HCT116 (cell line): ENCODE data around the gene LRIG1. TPM values are rescaled to one million over a fixed set of nuclear protein-coding genes. Genes with fewer than 3 reads are reported as not detected.

Source experiments
- ATAC-seq: fragments of 200-7000 bp; cut with Tn5 transposase; 2 replicates; pipeline ENCODE4 v1.9.1; 2020; ENCODE audit warnings: mild to moderate bottlenecking, moderate library complexity
- BruUV-seq: library from RNA; stranded (reverse); fragments of 400-500 nt; replicated peaks from 2 replicates; lab custom pipeline; 2021; lab: Mats Ljungman, UMichigan
- CTCF ChIA-PET: fragments of 300-600 bp; sonication (Branson Sonifier 250); formaldehyde crosslinking; loops from one replicate; lab custom pipeline; 2021; ENCODE audit warnings: antibody characterized with exemption; lab: Charles Lee
- POLR2A ChIA-PET: fragments of 300-600, 350-600 bp; sonication (Branson Sonifier 250); formaldehyde crosslinking; loops from one replicate; lab custom pipeline; 2021; ENCODE audit warnings: antibody characterized with exemption; lab: Charles Lee
- RAD21 ChIA-PET, 2 experiments: fragments of 300-600 bp; sonication (Branson Sonifier 250); formaldehyde crosslinking; loops; one replicate each; lab custom pipeline; 2023; ENCODE audit warnings: low total read pairs in 2 of 2; ENCODE audit not compliant: uncharacterized antibody in 2 of 2, unreplicated experiment in 2 of 2, low non-redundant PET in 1 of 2; lab: Charles Lee
- DNase-seq: peaks from one replicate; pipeline ENCODE4 v3.0.0-alpha.2; 2010; ENCODE audit warnings: low read depth, low spot score
- H2AFZ ChIP-seq: fragments of 200-600 bp; shearing (Covaris generic), sonication (generic); 2 replicates; pipeline ENCODE4 v1.6.1; 2017; ENCODE audit warnings: low read depth, mixed run types, mixed read lengths, antibody characterized with exemption, low read length; ENCODE audit not compliant: poor library complexity, severe bottlenecking
- H3K27ac ChIP-seq: 2 replicates; pipeline ENCODE4 v1.5.1; 2012; ENCODE audit warnings: low read depth, low read length
- H3K27me3 ChIP-seq: fragments of 200-600 bp; sonication (generic); 2 replicates; pipeline ENCODE4 v1.6.1; 2016; ENCODE audit warnings: mixed run types, low read length, mixed read lengths; ENCODE audit not compliant: insufficient read depth
- H3K36me3 ChIP-seq, 2 experiments: fragments of 200-500 bp in 1 of 2; fragments of 200-600 bp in 1 of 2; sonication (Bioruptor generic) in 1 of 2; sonication (generic) in 1 of 2; 2 replicates each; pipeline versions ENCODE4 v1.5.1 to v1.6.1; 2014 to 2016; ENCODE audit warnings: low read length in 2 of 2, inconsistent platforms in 1 of 2, mixed read lengths in 1 of 2, mixed run types in 1 of 2; ENCODE audit not compliant: insufficient read depth in 2 of 2, control insufficient read depth in 1 of 2
- H3K4me1 ChIP-seq, 2 experiments: fragments of 200-600 bp in 1 of 2; sonication (generic) in 1 of 2; 2 replicates each; pipeline versions ENCODE4 v1.5.1 to v1.6.1; 2012 to 2017; ENCODE audit warnings: low read length in 2 of 2, inconsistent platforms in 1 of 2, mild to moderate bottlenecking in 1 of 2, mixed read lengths in 1 of 2, mixed run types in 1 of 2, moderate library complexity in 1 of 2; ENCODE audit not compliant: insufficient read depth in 2 of 2, control insufficient read depth in 1 of 2
- H3K4me2 ChIP-seq: fragments of 200-600 bp; sonication (generic); 2 replicates; pipeline ENCODE4 v1.6.1; 2017; ENCODE audit warnings: mixed run types, low read length, mixed read lengths
- H3K4me3 ChIP-seq, 2 experiments: fragments of 200-600 bp in 1 of 2; sonication (generic) in 1 of 2; replicated peaks in 1 of 2; 2 replicates each; pipeline ENCODE4 v1.5.1; 2011 to 2016; ENCODE audit warnings: low read length in 2 of 2, control low read depth in 1 of 2, low read depth in 1 of 2, mild to moderate bottlenecking in 1 of 2, mixed read lengths in 1 of 2, mixed run types in 1 of 2
- H3K79me2 ChIP-seq: fragments of 200-600 bp; sonication (generic); 2 replicates; pipeline ENCODE4 v1.6.1; 2017; ENCODE audit warnings: mild to moderate bottlenecking, mixed run types, low read length, moderate library complexity, mixed read lengths; ENCODE audit not compliant: insufficient read depth
- H3K9ac ChIP-seq: fragments of 200-600 bp; sonication (generic); 2 replicates; pipeline ENCODE4 v1.6.1; 2016; ENCODE audit warnings: low read length, mixed read lengths
- H3K9me2 ChIP-seq: fragments of 200-600 bp; sonication (generic), shearing (Covaris generic); 2 replicates; pipeline ENCODE4 v1.6.1; 2017; ENCODE audit warnings: mixed run types, mild to moderate bottlenecking, moderate library complexity; ENCODE audit not compliant: insufficient read depth
- H3K9me3 ChIP-seq, 2 experiments: fragments of 200-500 bp in 1 of 2; fragments of 200-600 bp in 1 of 2; sonication (Bioruptor generic) in 1 of 2; sonication (generic) in 1 of 2; 2 replicates each; pipeline ENCODE4 v1.6.1; 2014 to 2017; ENCODE audit warnings: low read length in 2 of 2, mixed read lengths in 2 of 2, inconsistent platforms in 1 of 2, low read depth in 1 of 2, mild to moderate bottlenecking in 1 of 2, mixed run types in 1 of 2, moderate library complexity in 1 of 2; ENCODE audit not compliant: control insufficient read depth in 1 of 2, insufficient read depth in 1 of 2
- H4K20me1 ChIP-seq: fragments of 200-600 bp; sonication (generic), shearing (Covaris generic); 2 replicates; pipeline ENCODE4 v1.6.1; 2017; ENCODE audit warnings: mixed run types, mild to moderate bottlenecking, moderate library complexity; ENCODE audit not compliant: insufficient read depth
- ATF3 ChIP-seq: IDR thresholded peaks from 2 replicates; pipeline ENCODE4 v1.6.1; 2012
- CTCF ChIP-seq, 3 experiments: fragments of 200-600 bp in 1 of 3; sonication (generic) in 1 of 3; IDR thresholded peaks in 2 of 3; conservative IDR thresholded peaks in 1 of 3; 2 replicates each; pipeline ENCODE4 v1.5.1; 2012 to 2017; ENCODE audit warnings: low read depth in 2 of 3, low read length in 2 of 3, antibody characterized with exemption in 1 of 3, borderline replicate concordance in 1 of 3, control low read depth in 1 of 3, mild to moderate bottlenecking in 1 of 3, mixed read lengths in 1 of 3, mixed run types in 1 of 3, moderate library complexity in 1 of 3; ENCODE audit not compliant: insufficient read depth in 1 of 3
- EGR1 ChIP-seq: IDR thresholded peaks from 2 replicates; pipeline ENCODE4 v1.6.1; 2012; ENCODE audit warnings: low read depth
- ELF1 ChIP-seq: IDR thresholded peaks from 2 replicates; pipeline ENCODE4 v1.6.1; 2012; ENCODE audit warnings: low read depth, borderline replicate concordance
- FOSL1 ChIP-seq: IDR thresholded peaks from 2 replicates; pipeline ENCODE4 v1.6.1; 2012; ENCODE audit warnings: low read depth
- POLR2AphosphoS5 ChIP-seq: IDR thresholded peaks from 2 replicates; pipeline ENCODE4 v1.6.1; 2011; ENCODE audit warnings: mild to moderate bottlenecking, low read depth, low read length, moderate library complexity
- REST ChIP-seq: IDR thresholded peaks from 2 replicates; pipeline ENCODE4 v1.6.1; 2012; ENCODE audit warnings: low read depth
- SIN3A ChIP-seq: IDR thresholded peaks from 2 replicates; pipeline ENCODE4 v1.6.1; 2012; ENCODE audit warnings: low read depth
- SP1 ChIP-seq: IDR thresholded peaks from 2 replicates; pipeline ENCODE4 v1.6.1; 2012; ENCODE audit warnings: low read depth
- SRF ChIP-seq: IDR thresholded peaks from 2 replicates; pipeline ENCODE4 v1.6.1; 2012; ENCODE audit warnings: low read depth
- TCF7L2 ChIP-seq: IDR thresholded peaks from 2 replicates; pipeline ENCODE4 v1.7.0; 2011; ENCODE audit warnings: borderline replicate concordance, inconsistent platforms; ENCODE audit not compliant: insufficient read depth, insufficient read length; ENCODE audit errors: extremely low read depth
- YY1 ChIP-seq: IDR thresholded peaks from 2 replicates; pipeline ENCODE4 v1.6.1; 2011; ENCODE audit warnings: low read length, low read depth, moderate library complexity, mild to moderate bottlenecking; ENCODE audit not compliant: insufficient replicate concordance; ENCODE audit errors: extremely low read depth
- ZNF274 ChIP-seq: fragments of 200-500 bp; sonication (Bioruptor generic); IDR thresholded peaks from 2 replicates; pipeline ENCODE4 v1.6.1; 2014; ENCODE audit warnings: mild to moderate bottlenecking, low read depth, low read length, inconsistent platforms
- intact Hi-C: fragments of 100-400 bp; cut with micrococcal nuclease; formaldehyde crosslinking; loops from 2 replicates; pipeline ENCODE4 v1.10.0; 2022
- total RNA-seq: library from RNA; stranded (reverse); gene quantifications from one replicate; pipeline ENCODE4 v1.2.1, GENCODE V29; 2021; ENCODE audit not compliant: unreplicated experiment

The LRIG1 gene
- total RNA-seq, 1 experiment from 2014 or later = 3.1 TPM

- no peak overlapping the region for H3K9ac ChIP-seq
- TF ChIP-seq REST (no peak), TCF7L2 (no peak), ATF3 (no peak), YY1 (no peak), SP1 (no peak), SRF (no peak), ELF1 (no peak), CTCF (IDR thresholded peaks at IDR 0.05 in 2 of 3, conservative IDR thresholded peaks at IDR 0.05 in 1 of 3; ENCODE audit: borderline replicate concordance in 1 of 3, insufficient read depth in 1 of 3, low read depth in 2 of 3, low read length in 2 of 3) (no peak), ZNF274 (no peak), POLR2AphosphoS5 (no peak), FOSL1 (no peak), EGR1 (no peak), SIN3A (no peak)
- TF ChIP-seq, all 23 proteins: peak for 0
- ChIA-PET POLR2A (no interaction called here), RAD21 (no interaction called here), CTCF (no interaction called here)
- no TSS peak for BruUV-seq
- H3K36me3 ChIP-seq = no peaks in the 10 kb centered on the region
- no peak overlapping the region for H2AFZ ChIP-seq
- intact Hi-C loops = no loop called here
- no peaks in the 10 kb centered on the region for H3K79me2 ChIP-seq
- no peaks in the 10 kb centered on the region for H3K4me1 ChIP-seq
- no peak overlapping the region for H3K4me2 ChIP-seq
- ATAC-seq = no peak
- no peaks in the 10 kb centered on the region for H3K9me2 ChIP-seq
- H3K9me3 ChIP-seq = no peaks in the 10 kb centered on the region
- no peak for DNase-seq
- no peak overlapping the region for H3K27ac ChIP-seq
- no peaks in the 10 kb centered on the region for H3K27me3 ChIP-seq
- H3K4me3 ChIP-seq = no peak overlapping the region
- no peaks in the 10 kb centered on the region for H4K20me1 ChIP-seq
Measured at GRCh38 chr3:66539466-66539989, 38.7 kb upstream of the LRIG1 start.
